Spinal cord (tissue), 10 donors: ENCODE measurements around the gene SLC13A4. TPM values are rescaled to one million over a fixed set of nuclear protein-coding genes. Genes with fewer than 3 reads are reported as not detected.
"Not testable (repeated sequence)": the region's sequence is repeated elsewhere in the genome, so short reads cannot be mapped to it uniquely, and the experiment has no call there.

ENCODE experiments used
- DNase-seq, 6 donors: peaks; one replicate each; pipeline versions ENCODE4 v3.0.0 to v3.0.0-alpha.2; 2013 to 2015; ENCODE audit warnings: low spot score in 6 of 6, low read depth in 4 of 6
- H3K27ac ChIP-seq: one replicate; pipeline ENCODE4 v1.5.1; 2013; ENCODE audit warnings: low read depth, low read length, control low read depth
- H3K27me3 ChIP-seq: one replicate; pipeline ENCODE4 v1.6.1; 2013; ENCODE audit warnings: low read length; ENCODE audit not compliant: control insufficient read depth, insufficient read depth
- H3K36me3 ChIP-seq: one replicate; pipeline ENCODE4 v1.6.1; 2013; ENCODE audit warnings: low read length; ENCODE audit not compliant: control insufficient read depth, insufficient read depth
- H3K4me1 ChIP-seq: one replicate; pipeline ENCODE4 v1.6.1; 2013; ENCODE audit warnings: low read length; ENCODE audit not compliant: control insufficient read depth, insufficient read depth
- H3K4me3 ChIP-seq: one replicate; pipeline ENCODE4 v1.5.1; 2013; ENCODE audit warnings: low read depth, low read length, control low read depth
- H3K9me3 ChIP-seq: one replicate; pipeline ENCODE4 v1.6.1; 2013; ENCODE audit warnings: low read length; ENCODE audit not compliant: control insufficient read depth, insufficient read depth
- WGBS: methylation state at CpG from one replicate; pipeline ENCODE4 v1.1.5; 2013; ENCODE audit warnings: missing lambda C conversion rate; ENCODE audit not compliant: insufficient coverage; 5-methylcytosine and 5-hydroxymethylcytosine counted together
- polyA plus RNA-seq, 2 donors: library from polyadenylated mRNA; unstranded; fragments of 120-200 nt; gene quantifications; one replicate each; pipeline ENCODE4 v1.2.1, GENCODE V29; 2013; ENCODE audit not compliant: insufficient read length in 2 of 2
- total RNA-seq, 2 donors: library from RNA; depleted of rRNA in 1 of 2; stranded (reverse); fragments of 120-200 nt in 1 of 2; fragments of >200 nt in 1 of 2; gene quantifications; one replicate each; pipeline versions ENCODE4 v1.2.3 to v1.2.4, GENCODE V29; 2013 to 2014
- donor health status: healthy.

Gene SLC13A4
- total and polyA plus RNA-seq, 4 donors, result 5.0 to 936 (median 106) TPM

GRCh38 chr7:135706858-135707569, 21.0 kb downstream of the SLC13A4 start:
- Histone ChIP-seq H3K4me3 (no peak overlapping the region), H3K4me1 (no peaks in the 10 kb centered on the region), H3K27me3 (no peaks in the 10 kb centered on the region), H3K27ac (no peak overlapping the region), H3K36me3 (peaks cover 3% of the 10 kb centered on the region), H3K9me3 (no peaks in the 10 kb centered on the region)
- 81% methylated on average over 5 of the region's 7 CpGs for WGBS
- no peak for DNase-seq

GRCh38 chr7:135706038-135706742, 21.8 kb downstream of the SLC13A4 start:
- 85% methylated on average over 17 of the region's 20 CpGs for WGBS
- DNase-seq, result no peak

GRCh38 chr7:135704698-135705097, 23.3 kb downstream of the SLC13A4 start:
- 71% methylated on average over 5 of the region's 5 CpGs for whole genome bisulfite sequencing
- Histone ChIP-seq H3K4me3 (no peak overlapping the region), H3K36me3 (peaks cover 3% of the 10 kb centered on the region), H3K4me1 (no peaks in the 10 kb centered on the region), H3K27ac (no peak overlapping the region), H3K9me3 (no peaks in the 10 kb centered on the region), H3K27me3 (no peaks in the 10 kb centered on the region)
- DNase-seq, result no peak

More at GRCh38 chr7:135706038-135706742, 21.8 kb downstream of the SLC13A4 start:
- Histone ChIP-seq H3K36me3 (peaks cover 3% of the 10 kb centered on the region), H3K27ac (no peak overlapping the region), H3K4me1 (no peaks in the 10 kb centered on the region), H3K4me3 (no peak overlapping the region), H3K9me3 (no peaks in the 10 kb centered on the region), H3K27me3 (no peaks in the 10 kb centered on the region)

- Histone ChIP-seq H3K4me1 (no peaks in the 10 kb centered on the region), H3K27me3 (no peaks in the 10 kb centered on the region), H3K27ac (no peak overlapping the region), H3K9me3 (no peaks in the 10 kb centered on the region), H3K36me3 (peaks cover 3% of the 10 kb centered on the region), H3K4me3 (no peak overlapping the region)
- no peak for DNase-seq
- WGBS, result 61% methylated on average over 2 of the region's 2 CpGs
These were observed 23.9 kb downstream of the SLC13A4 start for GRCh38 chr7:135704074-135704473.

GRCh38 chr7:135697276-135698049, 30.5 kb downstream of the SLC13A4 start:
- WGBS, result 39% methylated on average over 8 of the region's 8 CpGs
- H3K4me3 ChIP-seq, result no peak overlapping the region
- peaks cover 8% of the 10 kb centered on the region for H3K4me1 ChIP-seq
- H3K27ac ChIP-seq, result no peak overlapping the region
- H3K9me3 ChIP-seq, result no peaks in the 10 kb centered on the region
- peaks cover 3% of the 10 kb centered on the region for H3K36me3 ChIP-seq
- H3K27me3 ChIP-seq, result no peaks in the 10 kb centered on the region
- DNase-seq, result no peak

DNA sequence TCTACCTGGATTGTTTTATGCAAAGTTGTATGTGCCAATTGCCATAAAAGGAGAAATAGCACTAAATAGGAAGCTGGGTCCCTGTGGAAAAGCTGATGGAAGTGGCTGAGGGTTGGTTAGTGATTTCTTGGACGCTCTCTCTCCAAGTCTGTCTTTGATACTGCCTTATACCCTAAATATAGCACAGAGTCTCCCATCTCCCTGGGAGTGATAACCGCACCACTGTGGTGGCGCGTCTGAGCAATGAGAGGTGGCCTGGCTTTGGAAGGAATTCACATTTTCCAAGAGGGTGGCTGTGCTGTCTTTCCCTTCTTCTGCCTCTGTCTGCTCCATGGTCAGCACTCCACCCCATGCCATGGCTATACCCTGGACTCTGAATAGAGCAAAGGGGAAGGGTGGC, 34.4 kb downstream of the SLC13A4 start:
- WGBS, result 100% methylated on average over 2 of the region's 4 CpGs

GRCh38 chr7:135692606-135693005, 35.4 kb downstream of the SLC13A4 start:
- H3K4me3 ChIP-seq, H3K4me1 ChIP-seq, H3K27me3 ChIP-seq, H3K27ac ChIP-seq, H3K9me3 ChIP-seq, DNase-seq, H3K36me3 ChIP-seq: not testable (repeated sequence)
- 100% methylated on average over 2 of the region's 7 CpGs for WGBS

More for the DNA sequence above, 34.4 kb downstream of the SLC13A4 start:
- H3K36me3 ChIP-seq, result peaks cover 3% of the 10 kb centered on the region
- H3K27ac ChIP-seq, result no peak overlapping the region
- peaks cover 8% of the 10 kb centered on the region for H3K4me1 ChIP-seq
- H3K4me3 ChIP-seq, result no peak overlapping the region
- no peaks in the 10 kb centered on the region for H3K27me3 ChIP-seq
- DNase-seq, result no peak
- no peaks in the 10 kb centered on the region for H3K9me3 ChIP-seq

GRCh38 chr7:135692055-135692454, 35.9 kb downstream of the SLC13A4 start:
- H3K4me3 ChIP-seq, result no peak overlapping the region
- no peaks in the 10 kb centered on the region for H3K9me3 ChIP-seq

GRCh38 chr7:135690566-135690965, 37.4 kb downstream of the SLC13A4 start:
- peaks cover 3% of the 10 kb centered on the region for H3K36me3 ChIP-seq
- no peaks in the 10 kb centered on the region for H3K27me3 ChIP-seq
- no peak overlapping the region for H3K4me3 ChIP-seq
- H3K4me1 ChIP-seq, result no peaks in the 10 kb centered on the region
- no peak for DNase-seq
- no peak overlapping the region for H3K27ac ChIP-seq
- H3K9me3 ChIP-seq, result no peaks in the 10 kb centered on the region
- WGBS, result 92% methylated on average over 3 of the region's 3 CpGs

More at GRCh38 chr7:135692055-135692454, 35.9 kb downstream of the SLC13A4 start:
- no peaks in the 10 kb centered on the region for H3K27me3 ChIP-seq
- peaks cover 2% of the 10 kb centered on the region for H3K4me1 ChIP-seq
- 85% methylated on average over 2 of the region's 3 CpGs for WGBS
- peaks cover 3% of the 10 kb centered on the region for H3K36me3 ChIP-seq
- no peak for DNase-seq
- no peak overlapping the region for H3K27ac ChIP-seq
